Thoracic aorta (tissue), 2 donors: ENCODE results near the gene SPATA6L. TPM values are rescaled to one million over a fixed set of nuclear protein-coding genes. Genes with fewer than 3 reads are reported as not detected.

ENCODE experiments used
- ATAC-seq: fragments of 150-250 bp; one replicate; pipeline ENCODE4 v1.8.0; 2017; ENCODE audit warnings: low read depth; ENCODE audit not compliant: insufficient number of reproducible peaks, low FRiP score
- DNase-seq: peaks from one replicate; pipeline ENCODE4 v3.0.0-alpha.2; 2020; ENCODE audit warnings: low spot score
- H3K27ac ChIP-seq, 2 donors: fragments of 200-600 bp; sonication (generic); 1 replicate in 1 of 2; 2 replicates in 1 of 2; pipeline ENCODE4 v1.5.1; 2016; ENCODE audit warnings: mild to moderate bottlenecking in 2 of 2, moderate library complexity in 2 of 2
- H3K27me3 ChIP-seq: fragments of 200-600 bp; sonication (generic); replicated peaks from 2 replicates; pipeline ENCODE4 v1.6.0; 2016; ENCODE audit warnings: mild to moderate bottlenecking; ENCODE audit not compliant: insufficient read depth
- H3K36me3 ChIP-seq: fragments of 200-600 bp; sonication (generic); one replicate; pipeline ENCODE4 v1.5.1; 2016
- H3K4me1 ChIP-seq, 2 donors: fragments of 200-600 bp; sonication (generic); 1 replicate in 1 of 2; 2 replicates in 1 of 2; pipeline versions ENCODE4 v1.5.1 to v1.6.0; 2016; ENCODE audit warnings: low read depth in 2 of 2, mild to moderate bottlenecking in 1 of 2; ENCODE audit not compliant: control insufficient read depth in 1 of 2
- H3K4me3 ChIP-seq: fragments of 200-600 bp; sonication (generic); 2 replicates; pipeline ENCODE4 v1.5.1; 2016; ENCODE audit warnings: mild to moderate bottlenecking
- H3K9me3 ChIP-seq: fragments of 200-600 bp; sonication (generic); 2 replicates; pipeline ENCODE4 v1.5.1; 2016
- CTCF ChIP-seq: fragments of 200-600 bp; sonication (generic); IDR thresholded peaks from one replicate; pipeline ENCODE4 v1.5.1; 2019; ENCODE audit warnings: antibody characterized with exemption
- total RNA-seq, 2 donors: library from RNA; depleted of rRNA; stranded (reverse); fragments of >200 nt; gene quantifications; one replicate each; pipeline versions ENCODE4 v1.1.0 to v1.2.3, GENCODE V29; 2016

The SPATA6L gene
- total RNA-seq, 2 donors from 2014 or later: 1.8 to 2.4 TPM

- Histone ChIP-seq H3K9me3 (no peaks in the 10 kb centered on the region), H3K36me3 (no peaks in the 10 kb centered on the region), H3K4me3 (no peak overlapping the region), H3K27ac (no peak overlapping the region), H3K27me3 (no peaks in the 10 kb centered on the region), H3K4me1 (peaks cover 6 to 17% of the 10 kb centered on the region in 2 donors)
- no peak for ATAC-seq
- no peak for TF ChIP-seq CTCF
- DNase-seq: no peak
Observed at GRCh38 chr9:4575997-4576396, 90.3 kb downstream of the SPATA6L start.

GRCh38 chr9:4574657-4575243 lies 91.5 kb downstream of the SPATA6L start:
- Histone ChIP-seq H3K27me3 (no peaks in the 10 kb centered on the region), H3K4me1 (peaks cover 3 to 11% of the 10 kb centered on the region in 2 donors), H3K9me3 (no peaks in the 10 kb centered on the region), H3K27ac (no peak overlapping the region), H3K36me3 (no peaks in the 10 kb centered on the region), H3K4me3 (no peak overlapping the region)
- no peak for DNase-seq
- no peak for TF ChIP-seq CTCF
- ATAC-seq: no peak

- Histone ChIP-seq H3K27ac (no peak overlapping the region), H3K36me3 (no peaks in the 10 kb centered on the region), H3K27me3 (no peaks in the 10 kb centered on the region), H3K4me1 (peaks cover 0 to 1% of the 10 kb centered on the region in 2 donors), H3K9me3 (no peaks in the 10 kb centered on the region), H3K4me3 (no peak overlapping the region)
- no peak for DNase-seq
- TF ChIP-seq CTCF: no peak
- ATAC-seq: no peak
Observed at GRCh38 chr9:4573634-4574389, 92.5 kb downstream of the SPATA6L start.

- H3K36me3 ChIP-seq: no peaks in the 10 kb centered on the region
- no peaks in the 10 kb centered on the region for H3K27me3 ChIP-seq
- ATAC-seq (no peak), DNase-seq (no peak)
- H3K4me3 ChIP-seq: no peak overlapping the region
- TF ChIP-seq CTCF: no peak
- H3K27ac ChIP-seq: no peak overlapping the region
- no peaks in the 10 kb centered on the region for H3K4me1 ChIP-seq
- H3K9me3 ChIP-seq: no peaks in the 10 kb centered on the region
Observed at GRCh38 chr9:4573176-4573575, 93.1 kb downstream of the SPATA6L start.

- Histone ChIP-seq H3K4me3 (no peak overlapping the region), H3K36me3 (no peaks in the 10 kb centered on the region), H3K4me1 (no peaks in the 10 kb centered on the region), H3K27me3 (no peaks in the 10 kb centered on the region), H3K9me3 (no peaks in the 10 kb centered on the region), H3K27ac (no peak overlapping the region)
- TF ChIP-seq CTCF: no peak
- ATAC-seq (no peak), DNase-seq (no peak)
Observed at GRCh38 chr9:4572184-4572826, 94.0 kb downstream of the SPATA6L start.
